ENCODE measurements around the gene TNNI3.
"Not testable (repeated sequence)": the region's sequence is repeated elsewhere in the genome, so short reads cannot be mapped to it uniquely, and the experiment has no call there.

The TNNI3 gene

GRCh38 chr19:55173186-55173713 lies 15.7 kb upstream of the TNNI3 start:
- no peak for DNase-seq (ENCODE audit: low read depth in 2 of 2)

- no peak for DNase-seq (ENCODE audit: low read depth in 2 of 2)
Measured at GRCh38 chr19:55172741-55173140, 15.2 kb upstream of the TNNI3 start.

- DNase-seq (ENCODE audit: low read depth in 2 of 2), result not testable (repeated sequence)
Measured at GRCh38 chr19:55172318-55172717, 14.8 kb upstream of the TNNI3 start.

GRCh38 chr19:55171440-55171839 lies 13.9 kb upstream of the TNNI3 start:
- DNase-seq (ENCODE audit: low read depth in 2 of 2), result no peak

GRCh38 chr19:55169136-55169535 lies 11.6 kb upstream of the TNNI3 start:
- no peak for DNase-seq (ENCODE audit: low read depth in 2 of 2)

GRCh38 chr19:55166530-55167268 lies 9.2 kb upstream of the TNNI3 start, which contains the start of gene DNAAF3:
Gene DNAAF3, minus strand, starts transcription at chr19:55166613. Its CDS starts 200 bp downstream, at chr19:55166413.
- DNase-seq (ENCODE audit: low read depth in 2 of 2), result peak; percentile 76 to 89

GRCh38 chr19:55165952-55166529 lies 8.5 kb upstream of the TNNI3 start:
- peak in 1 of 2 donors; percentile 39 for DNase-seq (ENCODE audit: low read depth in 2 of 2)

- DNase-seq (ENCODE audit: low read depth in 2 of 2), result no peak
Measured at GRCh38 chr19:55161571-55162322, 4.2 kb upstream of the TNNI3 start.

- no peak for DNase-seq (ENCODE audit: low read depth in 2 of 2)
Measured at GRCh38 chr19:55160986-55161365, 3.4 kb upstream of the TNNI3 start.

GRCh38 chr19:55160128-55160985 lies 2.8 kb upstream of the TNNI3 start:
- peak; percentile 86 to 92 for DNase-seq (ENCODE audit: low read depth in 2 of 2)

GRCh38 chr19:55158848-55159749 lies 1.6 kb upstream of the TNNI3 start:
- no peak for DNase-seq (ENCODE audit: low read depth in 2 of 2)

GRCh38 chr19:55158423-55158822 lies 891 bp upstream of the TNNI3 start:
- DNase-seq (ENCODE audit: low read depth in 2 of 2), result no peak

GRCh38 chr19:55156202-55157063 lies 1.1 kb downstream of the TNNI3 start:
- peak in 1 of 2 donors; percentile 65 for DNase-seq (ENCODE audit: low read depth in 2 of 2)

GRCh38 chr19:55155784-55156183 lies 1.7 kb downstream of the TNNI3 start:
- DNase-seq (ENCODE audit: low read depth in 2 of 2), result not testable (repeated sequence)

- no peak for DNase-seq (ENCODE audit: low read depth in 2 of 2)
Measured at GRCh38 chr19:55153652-55154264, 3.8 kb downstream of the TNNI3 start.

- no peak for DNase-seq (ENCODE audit: low read depth in 2 of 2)
Measured at GRCh38 chr19:55152017-55152416, 5.5 kb downstream of the TNNI3 start.

- no peak for DNase-seq (ENCODE audit: low read depth in 2 of 2)
Measured at GRCh38 chr19:55149078-55150003, 8.2 kb downstream of the TNNI3 start, which contains the start of gene TNNT1. Gene TNNT1, minus strand, starts transcription at chr19:55149206. Its CDS starts 2,049 bp downstream, at chr19:55147157.
